Breast epithelium (tissue), 4 donors: ENCODE measurements around the gene RWDD4. TPM values are rescaled to one million over a fixed set of nuclear protein-coding genes. Genes with fewer than 3 reads are reported as not detected.

Experiments
- DNase-seq, 2 donors: peaks; one replicate each; pipeline ENCODE4 v3.0.0-alpha.2; 2019; ENCODE audit warnings: low spot score in 2 of 2
- H3K27ac ChIP-seq, 2 donors: fragments of 200-600 bp; sonication (generic) in 1 of 2; one replicate each; pipeline ENCODE4 v1.5.1; 2016 to 2019; ENCODE audit warnings: mild to moderate bottlenecking in 1 of 2
- H3K27me3 ChIP-seq, 2 donors: fragments of 200-600 bp; sonication (generic) in 1 of 2; one replicate each; pipeline versions ENCODE4 v1.5.1 to v1.6.0; 2017 to 2019; ENCODE audit warnings: control low read depth in 1 of 2, mild to moderate bottlenecking in 1 of 2
- H3K36me3 ChIP-seq: fragments of 200-600 bp; one replicate; pipeline ENCODE4 v1.5.1; 2019
- H3K4me1 ChIP-seq, 2 donors: fragments of 200-600 bp; sonication (generic); one replicate each; pipeline ENCODE4 v1.5.1; 2016 to 2019; ENCODE audit warnings: control low read depth in 1 of 2
- H3K4me3 ChIP-seq, 3 donors: fragments of 200-600 bp; sonication (generic); 1 replicate in 2 of 3; 2 replicates in 1 of 3; pipeline ENCODE4 v1.5.1; 2016 to 2019; ENCODE audit warnings: mild to moderate bottlenecking in 3 of 3, moderate library complexity in 2 of 3
- H3K9me3 ChIP-seq, 2 donors: fragments of 200-600 bp; sonication (generic) in 1 of 2; one replicate each; pipeline ENCODE4 v1.5.1; 2016 to 2019; ENCODE audit warnings: control low read depth in 1 of 2
- POLR2A ChIP-seq: fragments of 450-650 bp; IDR thresholded peaks from one replicate; pipeline ENCODE4 v1.6.1; 2016; ENCODE audit warnings: antibody characterized with exemption, mild to moderate bottlenecking, moderate library complexity
- POLR2AphosphoS5 ChIP-seq, 3 donors: sonication (generic); formaldehyde crosslinking; IDR thresholded peaks; one replicate each; pipeline ENCODE4 v1.6.1; 2017; ENCODE audit warnings: antibody characterized with exemption in 3 of 3
- intact Hi-C: fragments of 100-400 bp; cut with DNase I; formaldehyde crosslinking; loops from one replicate; pipeline ENCODE4 v1.15.1; 2023; ENCODE audit warnings: low total_unique reads
- total RNA-seq, 3 donors: library from RNA; depleted of rRNA; stranded (reverse); fragments of >200 nt; gene quantifications; one replicate each; pipeline ENCODE4 v1.1.0, GENCODE V29; 2016
- TF ChIP-seq, protein P1 (sequence below), 3 donors: fragments of 450-650 bp; IDR thresholded peaks; one replicate each; pipeline ENCODE4 v1.5.1; 2016 to 2017; ENCODE audit warnings: antibody characterized with exemption in 3 of 3, mild to moderate bottlenecking in 3 of 3, moderate library complexity in 3 of 3

The RWDD4 gene
- total RNA-seq, result 10 to 100 TPM; 19.3 to 27.2 (median 20.8) TPM

- Histone ChIP-seq H3K36me3 (no peaks in the 10 kb centered on the region), H3K27ac (peak within 1 kb of the TSS; percentile 94 to 98), H3K9me3 (no peaks in the 10 kb centered on the region), H3K27me3 (no peaks in the 10 kb centered on the region), H3K4me3 (peak within 1 kb of the TSS; percentile 75 to 90 (median 88)), H3K4me1 (no peaks in the 10 kb centered on the region)
- TF ChIP-seq POLR2A (peak; percentile 77), POLR2AphosphoS5 (IDR thresholded peaks at IDR 0.05) (peak; percentile 60 to 84 (median 67))
- TF ChIP-seq, protein P1, sequence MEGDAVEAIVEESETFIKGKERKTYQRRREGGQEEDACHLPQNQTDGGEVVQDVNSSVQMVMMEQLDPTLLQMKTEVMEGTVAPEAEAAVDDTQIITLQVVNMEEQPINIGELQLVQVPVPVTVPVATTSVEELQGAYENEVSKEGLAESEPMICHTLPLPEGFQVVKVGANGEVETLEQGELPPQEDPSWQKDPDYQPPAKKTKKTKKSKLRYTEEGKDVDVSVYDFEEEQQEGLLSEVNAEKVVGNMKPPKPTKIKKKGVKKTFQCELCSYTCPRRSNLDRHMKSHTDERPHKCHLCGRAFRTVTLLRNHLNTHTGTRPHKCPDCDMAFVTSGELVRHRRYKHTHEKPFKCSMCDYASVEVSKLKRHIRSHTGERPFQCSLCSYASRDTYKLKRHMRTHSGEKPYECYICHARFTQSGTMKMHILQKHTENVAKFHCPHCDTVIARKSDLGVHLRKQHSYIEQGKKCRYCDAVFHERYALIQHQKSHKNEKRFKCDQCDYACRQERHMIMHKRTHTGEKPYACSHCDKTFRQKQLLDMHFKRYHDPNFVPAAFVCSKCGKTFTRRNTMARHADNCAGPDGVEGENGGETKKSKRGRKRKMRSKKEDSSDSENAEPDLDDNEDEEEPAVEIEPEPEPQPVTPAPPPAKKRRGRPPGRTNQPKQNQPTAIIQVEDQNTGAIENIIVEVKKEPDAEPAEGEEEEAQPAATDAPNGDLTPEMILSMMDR (IDR thresholded peaks at IDR 0.05), result peak in 2 of 3 donors; percentile 52 to 65
- intact Hi-C loops, result no loop called here
- peak; percentile 96 for DNase-seq
Measured at GRCh38 chr4:183659029-183659871, at the start of gene RWDD4, which contains the start of gene TRAPPC11. Gene RWDD4, minus strand, starts transcription at chr4:183659185. Its CDS starts 233 bp downstream, at chr4:183658952. Gene TRAPPC11, plus strand, starts transcription at chr4:183659293. Its CDS starts 4,575 bp downstream, at chr4:183663868.

DNA sequence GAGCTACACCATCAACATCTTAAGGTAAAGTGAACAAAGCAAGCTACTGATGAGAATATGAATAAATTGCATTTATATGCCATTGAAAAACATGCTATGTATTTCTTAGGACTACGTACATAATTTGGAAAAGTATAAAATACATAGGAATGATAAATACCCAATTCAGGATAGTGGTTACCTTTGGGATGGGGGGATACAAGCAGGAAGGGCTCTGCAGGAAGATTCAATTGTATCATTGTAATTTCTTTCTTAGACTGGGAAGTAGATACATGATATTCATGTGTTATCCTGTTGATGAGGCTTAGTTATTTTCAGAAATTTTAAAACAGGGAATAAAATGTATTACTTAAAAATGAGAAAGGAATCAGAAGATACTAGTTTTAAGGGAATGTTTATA, 43.5 kb upstream of the RWDD4 start:
- H3K36me3 ChIP-seq, result no peaks in the 10 kb centered on the region
- H3K27ac ChIP-seq, result no peak overlapping the region
- H3K4me3 ChIP-seq, result no peak overlapping the region
- no peaks in the 10 kb centered on the region for H3K9me3 ChIP-seq
- TF ChIP-seq, protein P1 (IDR thresholded peaks at IDR 0.05), result no peak
- TF ChIP-seq POLR2A (no peak), POLR2AphosphoS5 (IDR thresholded peaks at IDR 0.05) (no peak)
- intact Hi-C loops, result loop anchor here (10.0 kb wide), 1 partner anchor 818 kb away; no protein-coding TSS in a partner anchor
- no peaks in the 10 kb centered on the region for H3K27me3 ChIP-seq
- DNase-seq, result no peak
- H3K4me1 ChIP-seq, result no peaks in the 10 kb centered on the region

GRCh38 chr4:183700407-183700806, 41.4 kb upstream of the RWDD4 start:
- DNase-seq, result peak in 1 of 2 donors; percentile 28
- Histone ChIP-seq H3K9me3 (no peaks in the 10 kb centered on the region), H3K27me3 (no peaks in the 10 kb centered on the region), H3K4me3 (no peak overlapping the region), H3K36me3 (no peaks in the 10 kb centered on the region), H3K4me1 (no peaks in the 10 kb centered on the region), H3K27ac (no peak overlapping the region)
- intact Hi-C loops, result loop anchor here (10.0 kb wide), 1 partner anchor 816 kb away; no protein-coding TSS in a partner anchor
- no peak for TF ChIP-seq POLR2A
- TF ChIP-seq POLR2AphosphoS5 (IDR thresholded peaks at IDR 0.05), result no peak
- TF ChIP-seq, protein P1 (IDR thresholded peaks at IDR 0.05), result peak in 1 of 3 donors; percentile 8

DNA sequence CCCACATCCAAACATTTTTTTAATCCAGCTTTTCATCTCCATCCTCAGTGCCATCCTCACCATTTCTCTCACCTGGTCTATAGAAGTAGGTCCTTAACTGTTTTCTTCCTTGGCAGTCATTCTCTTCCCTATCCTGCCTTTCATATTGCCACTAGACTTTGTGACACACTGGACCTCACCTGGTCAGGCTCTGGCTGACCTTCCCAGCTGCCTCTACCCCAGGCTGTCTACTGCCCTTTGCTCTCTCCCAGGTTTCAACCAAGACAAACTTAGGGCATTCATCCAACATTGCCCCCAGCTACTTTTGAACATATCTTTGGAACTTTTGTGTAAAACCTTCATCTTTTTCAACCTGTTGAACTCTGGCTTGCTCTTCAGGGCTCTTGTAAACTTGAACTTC, 39.9 kb upstream of the RWDD4 start:
- Histone ChIP-seq H3K9me3 (no peaks in the 10 kb centered on the region), H3K36me3 (peaks cover 3% of the 10 kb centered on the region), H3K27me3 (no peaks in the 10 kb centered on the region), H3K4me1 (no peaks in the 10 kb centered on the region), H3K27ac (no peak overlapping the region), H3K4me3 (no peak overlapping the region)
- DNase-seq, result no peak
- intact Hi-C loops, result no loop called here
- TF ChIP-seq, protein P1 (IDR thresholded peaks at IDR 0.05), result no peak
- TF ChIP-seq POLR2A, result no peak
- no peak for TF ChIP-seq POLR2AphosphoS5 (IDR thresholded peaks at IDR 0.05)

- Histone ChIP-seq H3K4me3 (no peak overlapping the region), H3K36me3 (peaks cover 9% of the 10 kb centered on the region), H3K9me3 (no peaks in the 10 kb centered on the region), H3K27me3 (no peaks in the 10 kb centered on the region), H3K27ac (no peak overlapping the region), H3K4me1 (no peaks in the 10 kb centered on the region)
- intact Hi-C loops, result no loop called here
- DNase-seq, result no peak
- TF ChIP-seq POLR2A (no peak), POLR2AphosphoS5 (IDR thresholded peaks at IDR 0.05) (no peak)
- TF ChIP-seq, protein P1 (IDR thresholded peaks at IDR 0.05), result no peak
Measured at GRCh38 chr4:183691897-183692296, 32.9 kb upstream of the RWDD4 start.
